NCI-H82 (cell line): ENCODE data around the gene RBM24.

Source experiments
- DNase-seq: peaks from one replicate; lab custom pipeline; 2025; lab: John Stamatoyannopoulos, UW

RBM24 gene

DNA sequence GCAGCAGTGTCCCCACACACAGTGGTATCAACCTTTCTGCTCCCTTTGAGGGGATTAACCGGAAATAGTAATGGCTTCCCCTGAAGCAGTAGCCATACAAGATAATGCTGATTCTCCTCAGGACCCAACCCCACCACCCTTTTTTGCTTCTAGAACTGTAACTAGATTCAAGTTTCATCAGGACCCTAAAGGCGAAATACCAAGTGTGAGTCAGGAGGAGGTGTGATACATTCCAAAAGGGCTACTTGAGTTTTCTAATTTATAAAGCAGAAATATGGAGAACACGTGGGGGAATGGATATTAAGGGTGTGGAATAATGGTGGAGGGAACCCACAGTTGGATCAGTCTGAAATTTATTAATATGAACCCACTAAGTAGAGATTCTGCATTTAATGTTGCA is 60.7 kb downstream of the RBM24 start:
- DNase-seq: no peak

DNA sequence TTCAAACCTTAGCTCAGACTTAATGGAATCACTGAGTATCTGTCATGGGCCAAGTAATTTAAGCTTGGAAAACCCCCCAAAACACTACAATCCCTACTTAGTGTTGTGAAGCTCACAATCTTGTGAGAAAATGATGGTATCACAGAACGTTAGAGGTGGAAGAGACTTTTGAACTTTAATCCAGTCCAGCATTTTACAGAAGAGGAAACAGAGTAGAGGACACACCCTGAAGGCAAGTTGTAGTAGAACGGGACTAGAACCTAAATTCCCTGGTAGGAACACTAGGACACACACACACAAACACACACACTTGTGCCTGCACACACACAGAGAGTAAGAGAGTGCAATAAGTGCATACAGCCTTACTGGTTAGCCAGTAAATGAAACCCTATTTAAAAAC is 62.1 kb downstream of the RBM24 start:
- no peak for DNase-seq
